GM12878 (cell line): ENCODE results near the gene CFC1. TPM values are rescaled to one million over a fixed set of nuclear protein-coding genes. Genes with fewer than 3 reads are reported as not detected.
"Not testable (repeated sequence)": the region's sequence is repeated elsewhere in the genome, so short reads cannot be mapped to it uniquely, and the experiment has no call there.

Experiments used
- ATAC-seq: fragments of 200-7000 bp; cut with Tn5 transposase; 3 replicates; pipeline ENCODE4 v1.9.1; 2020; ENCODE audit warnings: mild to moderate bottlenecking, moderate library complexity
- BruUV-seq: library from RNA; stranded (reverse); fragments of 400-500 nt; replicated peaks from 2 replicates; lab custom pipeline; 2021; lab: Mats Ljungman, UMichigan
- CTCF ChIA-PET: fragments of 300-600 bp; sonication (Branson Sonifier 250); formaldehyde crosslinking; extraction: SDS; loops from one replicate; lab custom pipeline; 2021; ENCODE audit warnings: inconsistent platforms; lab: Yijun Ruan, JAX
- POLR2A ChIA-PET: fragments of 350-600 bp; formaldehyde crosslinking; extraction: SDS; loops from one replicate; lab custom pipeline; 2021; ENCODE audit warnings: inconsistent platforms; lab: Charles Lee
- RAD21 ChIA-PET: fragments of 300-600 bp; sonication (Branson Sonifier 250); formaldehyde crosslinking; loops from one replicate; lab custom pipeline; 2023; ENCODE audit warnings: antibody characterized with exemption; ENCODE audit not compliant: unreplicated experiment; lab: Charles Lee
- SMC1A ChIA-PET: fragments of 300-600 bp; sonication (Branson Sonifier 250); formaldehyde crosslinking; loops from one replicate; lab custom pipeline; 2023; ENCODE audit not compliant: unreplicated experiment, uncharacterized antibody; lab: Charles Lee
- DNase-seq: peaks from one replicate; pipeline ENCODE4 v3.0.0-alpha.2; 2011; ENCODE audit warnings: low read depth, low spot score
- FAIRE-seq: peaks from 3 replicates; lab custom pipeline; 2011; peaks lifted over from hg19 to GRCh38; lab: Jason Lieb, UNC
- H2AFZ ChIP-seq: 2 replicates; pipeline ENCODE4 v1.6.0; 2011; ENCODE audit warnings: low read depth, low read length, control low read depth; ENCODE audit not compliant: control insufficient read depth
- H3K27ac ChIP-seq: 2 replicates; pipeline ENCODE4 v1.5.1; 2011; ENCODE audit warnings: control low read depth; ENCODE audit not compliant: control insufficient read depth, insufficient read depth
- H3K27me3 ChIP-seq, 2 experiments: replicated peaks in 1 of 2; 2 replicates each; pipeline versions ENCODE4 v1.6.0 to v1.6.1; 2011; ENCODE audit warnings: low read length in 1 of 2; ENCODE audit not compliant: control insufficient read depth in 2 of 2, insufficient read depth in 2 of 2
- H3K36me3 ChIP-seq, 2 experiments: 2 replicates each; pipeline ENCODE4 v1.5.1; 2011; ENCODE audit warnings: low read length in 1 of 2; ENCODE audit not compliant: control insufficient read depth in 2 of 2, insufficient read depth in 2 of 2
- H3K4me1 ChIP-seq: 2 replicates; pipeline ENCODE4 v1.6.1; 2011; ENCODE audit warnings: mild to moderate bottlenecking, low read length, moderate library complexity, mixed read lengths; ENCODE audit not compliant: control insufficient read depth, insufficient read depth
- H3K4me2 ChIP-seq: 2 replicates; pipeline ENCODE4 v1.6.0; 2011; ENCODE audit warnings: control low read depth; ENCODE audit not compliant: control insufficient read depth, insufficient read depth
- H3K4me3 ChIP-seq: fragments of 200-600 bp; sonication (generic); 2 replicates; pipeline ENCODE4 v1.5.1; 2016
- H3K79me2 ChIP-seq: 2 replicates; pipeline ENCODE4 v1.6.0; 2011; ENCODE audit warnings: low read length; ENCODE audit not compliant: control insufficient read depth, insufficient read depth
- H3K9ac ChIP-seq: 2 replicates; pipeline ENCODE4 v1.8.0; 2011; ENCODE audit warnings: low read length, control low read depth, mixed read lengths; ENCODE audit not compliant: control insufficient read depth, insufficient read depth
- H3K9me3 ChIP-seq: replicated peaks from 3 replicates; pipeline ENCODE4 v1.5.1; 2011; ENCODE audit warnings: mild to moderate bottlenecking, low read length; ENCODE audit not compliant: control insufficient read depth, insufficient read depth
- H4K20me1 ChIP-seq: 2 replicates; pipeline ENCODE4 v1.6.0; 2011; ENCODE audit not compliant: control insufficient read depth, insufficient read depth
- WGBS: methylation state at CpG from one replicate; pipeline ENCODE4 v1.1.6; 2016; ENCODE audit warnings: low lambda C conversion rate; ENCODE audit not compliant: insufficient replicate concordance, insufficient coverage; ENCODE audit errors: missing lambda C conversion rate; 5-methylcytosine and 5-hydroxymethylcytosine counted together
- in situ Hi-C: fragments of 300-500 bp; cut with MboI; formaldehyde crosslinking; loops from 9 replicates; pipeline ENCODE4 v1.14.3; 2018; ENCODE audit warnings: mixed read lengths
- intact Hi-C: fragments of 100-400 bp; cut with micrococcal nuclease; formaldehyde crosslinking; loops from one replicate; pipeline ENCODE4 v1.14.2; 2022; ENCODE audit not compliant: unreplicated experiment
- polyA plus RNA-seq, 11 experiments: library from polyadenylated mRNA; depleted of rRNA in 4 of 11; unstranded in 6 of 11; stranded (reverse) in 5 of 11; fragments of >200 nt; fragmentation: Nextera tagmentation in 4 of 11; fragmentation: Illumina TruSeq in 1 of 11; extraction: Ambion mirVana in 4 of 11; extraction: Trizol in 1 of 11; gene quantifications; 1 replicate in 1 of 11; 2 replicates in 10 of 11; pipeline versions ENCODE4 v1.2.1 to v1.2.3, GENCODE V29; 2011 to 2016; ENCODE audit warnings: inconsistent platforms in 2 of 11, missing spikeins in 2 of 11, low read depth in 1 of 11
- total RNA-seq, 4 experiments: library from RNA; depleted of rRNA in 3 of 4; stranded (reverse); fragments of >200 nt in 3 of 4; fragmentation: Illumina TruSeq in 1 of 4; extraction: Trizol in 1 of 4; gene quantifications; 2 replicates each; pipeline versions ENCODE4 v1.2.1 to v1.2.3, GENCODE V29; 2013 to 2021

The CFC1 gene
- total and polyA plus RNA-seq, 10 of the 15 experiments (the other 5 are each of a cell fraction or from before 2014, with no cell fraction given), result not detected

- BruUV-seq, H3K9ac ChIP-seq, H3K79me2 ChIP-seq, H3K4me2 ChIP-seq, H3K4me1 ChIP-seq, H3K27me3 ChIP-seq, H2AFZ ChIP-seq, H3K9me3 ChIP-seq, CTCF ChIA-PET, FAIRE-seq, ATAC-seq, DNase-seq, POLR2A ChIA-PET, intact Hi-C loops, H3K36me3 ChIP-seq, H3K27ac ChIP-seq, SMC1A ChIA-PET, H4K20me1 ChIP-seq, RAD21 ChIA-PET, H3K4me3 ChIP-seq, in situ Hi-C loops: not testable (repeated sequence)
- 8% methylated on average over 3 of the region's 4 CpGs for WGBS
Observed at GRCh38 chr2:130594011-130594410, 5.4 kb downstream of the CFC1 start.

DNA sequence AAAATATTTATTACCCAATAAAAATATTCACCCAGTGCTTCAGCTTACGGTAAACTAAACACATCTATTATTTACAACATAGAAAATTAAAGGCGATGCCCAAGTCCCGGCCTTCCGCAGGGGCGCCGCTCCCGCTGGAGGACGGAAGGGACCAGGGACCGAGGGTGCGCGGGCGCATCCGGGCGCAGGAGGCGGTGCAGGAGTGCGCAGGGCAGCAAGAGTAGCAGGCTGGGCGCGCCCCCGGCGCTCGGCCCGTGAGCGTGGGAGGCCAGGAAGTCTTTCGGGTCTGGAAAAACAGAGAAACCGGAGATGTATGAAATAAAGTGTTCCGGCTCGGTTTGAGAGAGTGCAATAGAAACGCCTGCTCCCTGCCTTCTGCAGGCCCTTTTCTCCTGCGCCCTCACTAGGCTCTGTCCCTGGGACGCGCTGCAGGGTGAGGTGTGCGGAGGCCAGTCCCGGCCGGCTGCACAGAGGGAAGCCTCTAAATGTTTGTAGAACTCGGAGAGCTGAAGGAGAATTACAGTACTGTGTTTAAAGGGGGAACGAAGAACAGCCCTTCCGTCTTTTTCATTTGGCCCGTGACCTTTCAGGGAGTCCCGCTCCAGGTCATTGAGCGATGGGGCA is 6.5 kb downstream of the CFC1 start:
- WGBS, result 6% methylated on average over 6 of the region's 40 CpGs
- BruUV-seq, in situ Hi-C loops: not testable (repeated sequence)

DNA sequence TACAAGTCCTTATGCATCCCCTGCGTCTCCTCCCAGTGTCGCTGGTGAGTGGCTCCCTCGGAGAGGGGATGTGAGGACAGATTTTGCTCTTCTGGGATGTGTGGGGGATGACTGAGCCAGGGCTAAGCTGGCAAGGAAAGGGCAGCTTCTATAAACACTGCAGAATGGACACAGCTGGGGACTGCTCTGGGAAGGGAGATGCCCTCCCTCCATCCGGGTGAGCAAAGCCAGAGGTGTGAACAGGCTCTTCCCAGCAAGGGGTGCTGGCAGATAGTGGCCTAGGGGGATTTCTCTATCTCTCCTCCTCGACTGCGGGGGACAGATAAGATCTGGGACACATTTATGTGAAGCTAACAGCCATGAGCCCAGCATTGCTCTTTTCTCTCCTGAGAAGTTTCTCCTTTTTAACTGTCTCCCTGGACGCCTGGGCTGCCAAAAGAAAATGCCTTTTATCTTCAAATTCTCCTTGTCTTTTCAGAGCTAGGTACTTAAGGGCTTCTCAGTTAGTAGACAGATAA is 8.5 kb downstream of the CFC1 start:
- H3K27me3 ChIP-seq, BruUV-seq, H2AFZ ChIP-seq, ATAC-seq, RAD21 ChIA-PET, POLR2A ChIA-PET, DNase-seq, CTCF ChIA-PET, FAIRE-seq, H3K27ac ChIP-seq, H3K9me3 ChIP-seq, intact Hi-C loops, H3K9ac ChIP-seq, H3K4me3 ChIP-seq, H3K4me2 ChIP-seq, SMC1A ChIA-PET, H3K79me2 ChIP-seq, H3K4me1 ChIP-seq, H4K20me1 ChIP-seq, H3K36me3 ChIP-seq, in situ Hi-C loops: not testable (repeated sequence)
- 24% methylated on average over 5 of the region's 7 CpGs for WGBS

More for the DNA sequence above, 6.5 kb downstream of the CFC1 start:
- CTCF ChIA-PET, RAD21 ChIA-PET, intact Hi-C loops, SMC1A ChIA-PET, POLR2A ChIA-PET, H4K20me1 ChIP-seq, DNase-seq, H3K4me2 ChIP-seq, FAIRE-seq, H3K4me3 ChIP-seq, H3K4me1 ChIP-seq, H3K36me3 ChIP-seq, H3K27me3 ChIP-seq, H3K9ac ChIP-seq, ATAC-seq, H3K79me2 ChIP-seq, H3K27ac ChIP-seq, H2AFZ ChIP-seq, H3K9me3 ChIP-seq: not testable (repeated sequence)

DNA sequence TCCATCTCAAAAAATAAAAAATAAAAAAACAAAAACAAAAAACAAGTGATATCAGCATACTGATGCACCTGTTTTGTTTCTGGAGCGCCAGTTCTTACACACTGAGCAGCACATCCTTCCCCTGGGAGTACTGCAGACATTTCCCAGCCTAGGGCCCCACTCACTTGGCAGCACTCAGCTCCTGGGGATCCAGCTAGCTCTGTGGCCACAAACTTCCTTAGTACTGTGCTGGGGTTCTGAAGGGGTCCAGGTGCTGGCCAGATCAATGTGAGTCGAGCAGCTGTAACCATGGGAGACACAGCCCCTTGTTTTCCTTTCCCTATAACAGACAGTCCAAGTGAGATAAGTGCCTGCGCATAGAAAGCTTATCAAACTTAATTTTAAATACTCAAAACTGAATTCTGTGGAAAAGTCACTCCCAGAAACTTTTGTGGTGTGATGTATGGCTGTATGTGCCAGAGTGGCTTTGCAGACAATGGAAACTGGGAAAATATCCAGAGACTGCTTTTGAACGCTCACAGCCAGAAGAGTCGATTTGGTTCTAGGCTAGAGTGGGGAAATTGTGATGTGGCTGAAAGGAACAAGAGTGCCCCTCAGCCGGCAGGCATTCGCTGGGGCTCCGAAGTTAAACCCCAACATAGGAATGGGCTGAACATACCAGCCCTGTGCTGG is 9.1 kb downstream of the CFC1 start:
- H3K4me3 ChIP-seq, H3K9ac ChIP-seq, in situ Hi-C loops, H3K27me3 ChIP-seq, H3K9me3 ChIP-seq, H3K4me2 ChIP-seq, RAD21 ChIA-PET, ATAC-seq, intact Hi-C loops, DNase-seq, FAIRE-seq, H3K4me1 ChIP-seq, CTCF ChIA-PET, POLR2A ChIA-PET, BruUV-seq, H4K20me1 ChIP-seq, SMC1A ChIA-PET, H3K36me3 ChIP-seq, H3K79me2 ChIP-seq, H3K27ac ChIP-seq, H2AFZ ChIP-seq: not testable (repeated sequence)
- 84% methylated on average over 5 of the region's 8 CpGs for WGBS
